Epithelial cell of proximal tubule (primary cell): ENCODE data around the gene ABCC11. TPM values are rescaled to one million over a fixed set of nuclear protein-coding genes. Genes with fewer than 3 reads are reported as not detected.

Source experiments
- DNase-seq: peaks from one replicate; pipeline ENCODE4 v3.0.0-alpha.2; 2011; ENCODE audit warnings: low read depth
- H3K4me3 ChIP-seq: 2 replicates; pipeline ENCODE4 v1.5.1; 2011; ENCODE audit warnings: low read depth, mild to moderate bottlenecking, low read length
- total RNA-seq: library from RNA; depleted of rRNA; stranded (reverse); fragments of >200 nt; gene quantifications from 2 replicates; pipeline ENCODE4 v1.2.3, GENCODE V29; 2015
- TF ChIP-seq, protein P1 (sequence below): conservative IDR thresholded peaks from 2 replicates; pipeline ENCODE4 v1.5.1; 2012; ENCODE audit warnings: low read depth, mild to moderate bottlenecking, low read length

ABCC11 gene
- total RNA-seq, 1 donor from 2014 or later, result not detected

DNA sequence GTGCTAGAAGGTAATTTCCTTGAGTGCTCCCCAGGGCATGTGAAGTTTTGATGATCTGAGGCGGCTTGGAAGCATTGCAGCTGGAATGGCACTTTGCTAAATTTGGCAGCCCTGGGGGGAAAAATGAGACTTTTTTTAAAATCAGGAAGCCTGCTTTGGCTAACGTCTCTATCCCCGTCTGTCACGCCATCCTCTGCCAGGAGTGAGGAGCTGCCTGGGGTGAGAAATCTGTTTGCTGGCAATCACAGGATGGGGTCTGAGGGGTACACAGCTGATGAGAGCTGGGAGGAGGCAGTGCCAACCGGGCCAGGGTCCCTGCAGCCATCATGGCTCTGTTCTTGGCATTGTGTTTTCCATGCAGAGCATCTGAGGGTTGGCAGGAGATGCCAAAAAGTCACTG lies 93.6 kb downstream of the ABCC11 start:
- TF ChIP-seq, protein P1, sequence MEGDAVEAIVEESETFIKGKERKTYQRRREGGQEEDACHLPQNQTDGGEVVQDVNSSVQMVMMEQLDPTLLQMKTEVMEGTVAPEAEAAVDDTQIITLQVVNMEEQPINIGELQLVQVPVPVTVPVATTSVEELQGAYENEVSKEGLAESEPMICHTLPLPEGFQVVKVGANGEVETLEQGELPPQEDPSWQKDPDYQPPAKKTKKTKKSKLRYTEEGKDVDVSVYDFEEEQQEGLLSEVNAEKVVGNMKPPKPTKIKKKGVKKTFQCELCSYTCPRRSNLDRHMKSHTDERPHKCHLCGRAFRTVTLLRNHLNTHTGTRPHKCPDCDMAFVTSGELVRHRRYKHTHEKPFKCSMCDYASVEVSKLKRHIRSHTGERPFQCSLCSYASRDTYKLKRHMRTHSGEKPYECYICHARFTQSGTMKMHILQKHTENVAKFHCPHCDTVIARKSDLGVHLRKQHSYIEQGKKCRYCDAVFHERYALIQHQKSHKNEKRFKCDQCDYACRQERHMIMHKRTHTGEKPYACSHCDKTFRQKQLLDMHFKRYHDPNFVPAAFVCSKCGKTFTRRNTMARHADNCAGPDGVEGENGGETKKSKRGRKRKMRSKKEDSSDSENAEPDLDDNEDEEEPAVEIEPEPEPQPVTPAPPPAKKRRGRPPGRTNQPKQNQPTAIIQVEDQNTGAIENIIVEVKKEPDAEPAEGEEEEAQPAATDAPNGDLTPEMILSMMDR, result no peak
- no peak for DNase-seq

DNA sequence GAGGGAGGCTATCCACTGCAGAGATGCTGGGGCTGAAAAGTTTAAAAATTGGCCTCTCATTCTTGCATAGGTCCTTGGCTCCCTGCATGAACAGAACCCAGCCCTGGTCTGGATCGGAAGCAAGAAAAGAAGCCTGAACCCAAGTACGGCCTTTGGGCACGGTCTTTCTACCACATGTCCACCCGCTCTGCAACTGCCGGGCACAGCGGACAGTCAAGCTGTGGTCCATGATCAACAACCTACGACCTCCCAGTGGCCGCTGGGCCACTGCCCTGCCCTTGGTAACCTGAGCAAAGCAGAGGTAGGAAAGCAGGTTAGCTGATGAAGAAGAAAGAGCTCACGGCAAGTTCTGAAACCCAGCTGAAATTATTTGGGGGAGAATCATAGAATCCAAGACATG lies 95.1 kb downstream of the ABCC11 start:
- DNase-seq, result no peak
- H3K4me3 ChIP-seq, result no peak overlapping the region
- TF ChIP-seq, protein P1, result no peak

More for the DNA sequence above, 93.6 kb downstream of the ABCC11 start:
- H3K4me3 ChIP-seq, result no peak overlapping the region

DNA sequence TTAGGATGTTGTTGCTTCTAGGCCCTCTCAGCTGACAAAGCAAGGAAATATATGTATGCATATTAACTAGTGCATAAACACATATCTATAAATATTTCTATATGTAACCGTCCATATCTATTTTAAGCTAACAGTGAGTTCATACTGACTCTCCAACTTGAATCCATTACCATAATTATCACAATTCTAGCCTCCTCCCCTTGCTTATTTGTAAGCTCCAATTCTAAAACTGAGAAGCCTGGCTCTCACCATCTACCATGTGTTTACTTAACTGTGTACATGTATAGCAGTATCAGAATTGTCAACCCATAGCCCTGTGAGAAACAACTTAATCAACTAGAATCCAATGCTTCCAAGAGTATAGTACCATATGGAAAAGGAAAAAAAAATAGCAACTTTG lies 96.6 kb downstream of the ABCC11 start:
- no peak for DNase-seq
- TF ChIP-seq, protein P1, result no peak
- H3K4me3 ChIP-seq, result no peak overlapping the region

DNA sequence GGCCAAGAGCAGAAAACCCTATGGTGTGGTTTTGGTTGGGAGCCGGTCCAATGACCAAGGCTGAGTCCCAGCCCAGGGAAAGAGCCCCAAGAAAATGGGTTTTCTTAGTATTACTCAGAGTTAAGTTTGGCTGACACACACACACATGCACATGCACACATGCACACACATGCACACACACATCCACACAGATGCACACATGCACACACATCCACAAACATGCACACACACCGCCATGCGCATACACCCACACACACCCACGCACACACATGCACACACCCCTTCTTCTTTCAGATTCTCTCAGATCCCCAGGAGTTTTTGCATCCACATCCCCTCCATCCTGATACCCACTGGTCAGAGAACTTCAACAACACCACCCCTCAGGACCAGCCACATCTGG lies 100.6 kb downstream of the ABCC11 start:
- TF ChIP-seq, protein P1, result no peak

DNA sequence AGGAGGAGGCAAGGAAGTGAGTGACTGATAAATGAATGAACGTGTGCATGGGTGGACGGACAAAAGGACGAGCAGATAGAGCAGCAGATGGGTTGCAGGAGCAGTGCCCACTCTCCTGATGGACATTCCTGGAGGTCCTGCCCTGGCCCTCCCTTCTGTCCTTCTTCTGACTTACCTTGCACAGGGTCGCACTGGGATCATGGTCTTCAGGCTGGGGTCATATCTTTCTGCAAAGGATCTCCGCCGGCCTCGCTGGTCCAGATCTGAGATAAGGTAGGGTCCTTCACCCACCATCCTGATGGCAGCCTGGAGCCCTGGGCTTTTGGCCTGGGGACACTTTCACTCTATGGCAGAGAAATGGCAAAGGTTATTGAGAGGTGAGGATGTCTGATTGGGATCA lies 101.2 kb downstream of the ABCC11 start:
- no peak for DNase-seq
- TF ChIP-seq, protein P1, result no peak

More for the DNA sequence above, 100.6 kb downstream of the ABCC11 start:
- H3K4me3 ChIP-seq, result no peak overlapping the region
- no peak for DNase-seq

DNA sequence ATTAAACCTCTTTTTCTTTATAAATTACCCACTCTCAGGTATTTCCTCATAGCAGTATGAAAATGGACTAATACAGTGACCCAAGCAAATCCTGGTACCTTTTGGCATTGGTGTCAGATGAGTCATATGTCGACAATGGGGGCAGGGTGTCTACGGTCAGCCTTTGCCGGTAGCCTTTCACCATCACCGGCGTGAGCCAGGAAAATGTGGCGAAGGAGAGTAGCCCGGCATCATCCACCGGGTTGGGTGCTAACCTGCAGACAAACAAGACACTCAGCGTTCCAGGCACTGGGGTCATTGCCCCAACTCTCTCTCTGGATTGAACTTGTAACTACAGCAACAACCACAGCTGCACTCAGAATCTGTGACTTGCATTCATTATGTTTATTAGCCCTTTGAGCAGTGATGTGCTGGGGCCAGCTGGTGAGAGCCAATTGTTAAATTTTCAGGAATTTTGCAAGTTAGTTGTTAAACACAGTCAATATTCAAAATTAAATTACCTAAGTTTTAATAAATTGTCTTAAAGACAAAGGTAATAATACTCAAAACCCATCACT lies 103.4 kb downstream of the ABCC11 start:
- TF ChIP-seq, protein P1, result no peak
- no peak overlapping the region for H3K4me3 ChIP-seq
- no peak for DNase-seq

More for the DNA sequence above, 101.2 kb downstream of the ABCC11 start:
- no peak overlapping the region for H3K4me3 ChIP-seq

DNA sequence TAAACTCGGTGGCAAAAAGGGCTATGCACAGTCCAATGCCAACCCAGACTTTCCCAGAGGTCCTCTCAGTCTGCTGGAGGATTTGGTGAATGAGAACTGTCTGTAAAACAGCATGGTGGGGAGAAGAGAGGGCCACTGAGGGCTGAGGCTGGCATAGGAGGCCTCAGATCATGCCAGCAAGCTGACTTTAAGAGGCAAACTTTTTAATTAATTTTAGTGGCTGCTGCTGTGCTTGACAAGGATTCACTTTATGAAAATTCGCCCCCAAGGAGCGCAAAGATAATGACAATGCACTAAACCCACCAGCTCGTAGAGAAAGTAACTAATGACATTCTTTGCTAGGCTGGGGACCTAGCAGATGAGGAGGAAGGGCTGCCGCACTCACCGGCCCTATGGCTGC lies 106.5 kb downstream of the ABCC11 start:
- TF ChIP-seq, protein P1, result no peak
- DNase-seq, result no peak

More for the DNA sequence above, 106.5 kb downstream of the ABCC11 start:
- no peak overlapping the region for H3K4me3 ChIP-seq
